Measurements from ENCODE around the gene CAPZB.

- TF ChIP-seq CTCF (IDR thresholded peaks at IDR 0.05) (no peak), POLR2A (IDR thresholded peaks at IDR 0.05) (no peak)
Measured at GRCh38 chr1:19393046-19393445, 92.3 kb downstream of the CAPZB start.

Measured in lower leg skin (tissue), 3 donors.